Measurements from ENCODE around the gene GABRG3. TPM values are rescaled to one million over a fixed set of nuclear protein-coding genes. Genes with fewer than 3 reads are reported as not detected.

GABRG3 gene
- total RNA-seq, 1 experiment from 2014 or later = 0.15 TPM

GRCh38 chr15:27486683-27487647 lies 516.0 kb downstream of the GABRG3 start:
- H2BK15ac ChIP-seq (ENCODE audit: low read depth, low read length) = no peak overlapping the region
- TF ChIP-seq CTCF (conservative IDR thresholded peaks at IDR 0.05) = no peak
- no peak overlapping the region for H3T11ph ChIP-seq (ENCODE audit: low read length)
- no peak overlapping the region for H4K8ac ChIP-seq (replicated peaks; ENCODE audit: insufficient read length, low read depth, low read length)
- H4K20me1 ChIP-seq (ENCODE audit: control insufficient read depth, insufficient read depth, insufficient read length) = no peaks in the 10 kb centered on the region
- no peak overlapping the region for H3K14ac ChIP-seq (ENCODE audit: insufficient read depth, low read length)
- Mint-ChIP-seq H3K27ac (no peak overlapping the region), H3K36me3 (ENCODE audit: insufficient read depth in 1 of 3, low read depth in 3 of 3) (peaks cover 0 to 4% (median 0%) of the 10 kb centered on the region in 3 experiments; a peak in 3 of 7 replicates), H3K4me1 (peaks cover 33 to 37% of the 10 kb centered on the region in 2 experiments), H3K27me3 (ENCODE audit: low read depth) (0 out of 2 replicates have a peak, but pooled peaks cover 2% of the 10 kb centered on the region), H3K9me3 (peaks cover 0 to 2% of the 10 kb centered on the region in 2 experiments; a peak in 1 of 5 replicates), H3K4me3 (no peak overlapping the region)
- no peak overlapping the region for H4K91ac ChIP-seq (ENCODE audit: insufficient read length, low read depth, low read length)
- H3K23ac ChIP-seq (ENCODE audit: insufficient read length, low read depth, low read length) = no peak overlapping the region
- no peak for DNase-seq
- no peak overlapping the region for H2BK5ac ChIP-seq (ENCODE audit: insufficient read length, low read length)
- H2AK5ac ChIP-seq (ENCODE audit: insufficient read length, low read length) = no peak overlapping the region
- H3K56ac ChIP-seq (ENCODE audit: insufficient read length, low read depth, low read length) = no peak overlapping the region
- no peaks in the 10 kb centered on the region for H3K9me3 ChIP-seq (ENCODE audit: control insufficient read depth, low read depth, low read length)
- H2BK12ac ChIP-seq (ENCODE audit: insufficient read length, low read depth, low read length) = no peak overlapping the region
- no peak overlapping the region for H3K4ac ChIP-seq (ENCODE audit: low read depth, low read length)
- no peak overlapping the region for H4K5ac ChIP-seq (ENCODE audit: insufficient read length, low read depth, low read length)
- no peaks in the 10 kb centered on the region for H3K23me2 ChIP-seq (ENCODE audit: insufficient read length, low read depth, low read length, poor library complexity, severe bottlenecking)
- peaks cover 16% of the 10 kb centered on the region; the same call in 1 of the 2 replicates for H3K4me1 ChIP-seq (ENCODE audit: insufficient read depth, low read length)
- no peaks in the 10 kb centered on the region for H3K79me2 ChIP-seq (ENCODE audit: insufficient read depth, low read length)
- H2AFZ ChIP-seq (ENCODE audit: low read length) = no peak overlapping the region
- H3K79me1 ChIP-seq (ENCODE audit: insufficient read depth, low read depth, low read length, poor library complexity, severe bottlenecking) = no peaks in the 10 kb centered on the region
- H3K4me2 ChIP-seq (ENCODE audit: insufficient read depth, insufficient read length, low read length) = no peak overlapping the region
- no peak overlapping the region for H2BK120ac ChIP-seq (ENCODE audit: low read depth, low read length, poor library complexity, severe bottlenecking)
- H3K27ac ChIP-seq (ENCODE audit: insufficient read length, low read depth, low read length) = no peak overlapping the region
- no peak overlapping the region for H2BK20ac ChIP-seq (ENCODE audit: low read depth, low read length, poor library complexity, severe bottlenecking)
- WGBS (ENCODE audit: extremely low coverage, insufficient read length, low lambda C conversion rate) = no CpG with 5 or more reads among the region's 6 CpGs
- no peak overlapping the region for H3K9ac ChIP-seq (ENCODE audit: extremely low read depth, insufficient read length, low read length)
- no peak overlapping the region for H3K18ac ChIP-seq (ENCODE audit: insufficient read length, low read depth, low read length)
- no peaks in the 10 kb centered on the region for H3K27me3 ChIP-seq (ENCODE audit: insufficient read depth, low read length)
